Measurements from ENCODE around the gene DRG2.

- no peak for TF ChIP-seq CTCF (IDR thresholded peaks at IDR 0.05)
- no peak for TF ChIP-seq POLR2A (IDR thresholded peaks at IDR 0.05)
- TF ChIP-seq EP300 (IDR thresholded peaks at IDR 0.05), result no peak
These were observed 13.0 kb upstream of the DRG2 start for GRCh38 chr17:18074566-18075272.
